Neutrophil (primary cell): ENCODE data around the gene GPRIN2.

ENCODE experiments used
- H3K27ac ChIP-seq: fragments of 200-600 bp; sonication (generic); 2 replicates; pipeline ENCODE4 v1.5.1; 2016; ENCODE audit warnings: mild to moderate bottlenecking, moderate library complexity
- H3K27me3 ChIP-seq: fragments of 200-600 bp; sonication (generic); 2 replicates; pipeline ENCODE4 v1.6.0; 2016; ENCODE audit warnings: mild to moderate bottlenecking
- H3K36me3 ChIP-seq: fragments of 200-600 bp; sonication (generic); 2 replicates; pipeline ENCODE4 v1.5.1; 2017
- H3K4me1 ChIP-seq, 2 experiments: fragments of 200-600 bp in 1 of 2; sonication (generic) in 1 of 2; 1 replicate in 1 of 2; 2 replicates in 1 of 2; pipeline versions ENCODE4 v1.5.1 to v1.6.1; 2013 to 2016; ENCODE audit warnings: low read depth in 1 of 2, low read length in 1 of 2, mild to moderate bottlenecking in 1 of 2, moderate library complexity in 1 of 2; ENCODE audit not compliant: control insufficient read depth in 1 of 2, insufficient read depth in 1 of 2
- H3K4me3 ChIP-seq, 2 experiments: fragments of 200-600 bp in 1 of 2; sonication (generic) in 1 of 2; 1 replicate in 1 of 2; 2 replicates in 1 of 2; pipeline ENCODE4 v1.5.1; 2013 to 2016; ENCODE audit warnings: low read depth in 1 of 2, low read length in 1 of 2, mild to moderate bottlenecking in 1 of 2, moderate library complexity in 1 of 2
- H3K9me3 ChIP-seq: fragments of 200-600 bp; sonication (generic); 2 replicates; pipeline ENCODE4 v1.5.1; 2016
- TF ChIP-seq, protein P1 (sequence below): fragments of 200-600 bp; sonication (generic); IDR thresholded peaks from 2 replicates; pipeline ENCODE4 v1.5.1; 2016; ENCODE audit warnings: antibody characterized with exemption

GPRIN2 gene

DNA sequence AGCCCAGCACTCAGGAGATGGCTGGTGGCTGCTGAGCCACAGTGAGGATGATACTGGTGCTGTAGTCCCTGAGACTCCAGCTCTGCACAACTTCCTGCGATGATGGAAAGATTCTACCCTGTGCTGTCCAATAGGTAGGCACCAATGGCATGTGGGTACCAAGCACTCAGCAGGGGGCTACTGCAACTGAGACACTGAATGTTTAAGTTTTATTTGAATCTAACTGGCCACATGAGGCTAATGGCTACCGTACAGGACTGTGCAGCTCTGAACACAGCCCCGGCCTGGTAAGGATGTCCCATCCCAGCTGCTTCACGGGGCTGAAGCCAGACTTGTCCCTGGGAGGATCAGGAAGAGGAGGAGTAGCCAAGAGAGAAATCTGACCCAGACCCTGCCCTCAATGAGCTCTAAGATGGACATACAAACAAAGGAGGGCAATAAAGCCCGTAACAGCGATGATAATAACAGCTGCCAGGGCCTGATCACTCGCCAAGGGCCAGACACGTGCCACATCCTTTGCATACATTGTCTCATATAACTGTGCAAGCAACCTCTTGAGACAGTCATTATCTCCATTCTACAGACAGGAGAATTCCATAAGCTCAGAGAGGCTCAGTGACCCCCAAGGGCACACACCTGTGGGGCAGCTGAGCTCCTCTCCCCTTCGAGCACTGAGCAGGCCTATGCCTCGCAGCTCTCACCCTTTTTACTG is 3.8 kb downstream of the GPRIN2 start:
- peaks cover 76% of the 10 kb centered on the region for H3K27me3 ChIP-seq
- no peak overlapping the region for H3K27ac ChIP-seq
- TF ChIP-seq, protein P1, sequence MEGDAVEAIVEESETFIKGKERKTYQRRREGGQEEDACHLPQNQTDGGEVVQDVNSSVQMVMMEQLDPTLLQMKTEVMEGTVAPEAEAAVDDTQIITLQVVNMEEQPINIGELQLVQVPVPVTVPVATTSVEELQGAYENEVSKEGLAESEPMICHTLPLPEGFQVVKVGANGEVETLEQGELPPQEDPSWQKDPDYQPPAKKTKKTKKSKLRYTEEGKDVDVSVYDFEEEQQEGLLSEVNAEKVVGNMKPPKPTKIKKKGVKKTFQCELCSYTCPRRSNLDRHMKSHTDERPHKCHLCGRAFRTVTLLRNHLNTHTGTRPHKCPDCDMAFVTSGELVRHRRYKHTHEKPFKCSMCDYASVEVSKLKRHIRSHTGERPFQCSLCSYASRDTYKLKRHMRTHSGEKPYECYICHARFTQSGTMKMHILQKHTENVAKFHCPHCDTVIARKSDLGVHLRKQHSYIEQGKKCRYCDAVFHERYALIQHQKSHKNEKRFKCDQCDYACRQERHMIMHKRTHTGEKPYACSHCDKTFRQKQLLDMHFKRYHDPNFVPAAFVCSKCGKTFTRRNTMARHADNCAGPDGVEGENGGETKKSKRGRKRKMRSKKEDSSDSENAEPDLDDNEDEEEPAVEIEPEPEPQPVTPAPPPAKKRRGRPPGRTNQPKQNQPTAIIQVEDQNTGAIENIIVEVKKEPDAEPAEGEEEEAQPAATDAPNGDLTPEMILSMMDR, result no peak
- H3K4me1 ChIP-seq, result no peaks in the 10 kb centered on the region
- H3K9me3 ChIP-seq, result no peaks in the 10 kb centered on the region
- H3K36me3 ChIP-seq, result no peaks in the 10 kb centered on the region
- no peak overlapping the region for H3K4me3 ChIP-seq

DNA sequence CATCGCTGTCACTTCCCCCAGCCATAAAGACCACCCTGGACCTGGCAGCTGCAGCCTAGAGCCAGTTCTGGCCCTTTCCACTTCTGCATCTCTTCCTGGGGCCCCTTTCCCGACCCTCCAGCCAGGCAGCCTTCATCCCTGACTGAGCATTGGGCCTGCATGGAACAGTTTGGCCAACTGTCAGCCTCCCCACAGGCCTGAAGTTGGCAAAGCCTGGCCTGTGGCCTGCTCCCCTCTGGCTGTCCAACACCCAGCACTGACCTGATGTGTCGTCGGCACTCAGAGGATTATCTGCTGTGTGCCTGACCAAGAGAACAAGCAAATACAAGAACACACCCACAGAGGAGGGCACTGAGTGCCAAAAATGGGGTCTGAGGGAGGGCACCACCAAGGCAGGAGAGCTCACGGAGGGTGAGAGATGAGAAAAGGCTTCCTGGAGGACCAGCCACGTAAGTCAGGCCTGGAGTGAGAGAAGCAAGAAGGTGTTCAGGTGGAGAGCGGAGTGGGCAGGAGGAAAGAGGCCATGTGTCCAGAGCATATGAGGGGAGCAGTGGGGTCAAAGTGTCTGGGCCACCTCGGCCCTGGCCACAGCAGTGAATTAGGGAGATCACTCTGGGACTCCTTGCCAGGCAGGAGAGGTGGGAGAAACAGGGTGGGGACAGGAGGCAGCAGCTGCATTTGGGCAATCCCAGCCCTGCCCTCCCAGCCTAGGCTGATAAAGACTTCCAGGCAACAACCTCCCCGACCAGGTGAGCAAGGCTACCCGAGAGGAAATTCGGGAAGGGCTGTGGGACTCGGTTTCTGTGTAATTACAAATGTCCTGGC is 4.5 kb downstream of the GPRIN2 start:
- TF ChIP-seq, protein P1, result no peak
- Histone ChIP-seq H3K4me3 (no peak overlapping the region), H3K27ac (no peak overlapping the region), H3K9me3 (no peaks in the 10 kb centered on the region), H3K27me3 (peaks cover 68% of the 10 kb centered on the region), H3K36me3 (no peaks in the 10 kb centered on the region), H3K4me1 (no peaks in the 10 kb centered on the region)

DNA sequence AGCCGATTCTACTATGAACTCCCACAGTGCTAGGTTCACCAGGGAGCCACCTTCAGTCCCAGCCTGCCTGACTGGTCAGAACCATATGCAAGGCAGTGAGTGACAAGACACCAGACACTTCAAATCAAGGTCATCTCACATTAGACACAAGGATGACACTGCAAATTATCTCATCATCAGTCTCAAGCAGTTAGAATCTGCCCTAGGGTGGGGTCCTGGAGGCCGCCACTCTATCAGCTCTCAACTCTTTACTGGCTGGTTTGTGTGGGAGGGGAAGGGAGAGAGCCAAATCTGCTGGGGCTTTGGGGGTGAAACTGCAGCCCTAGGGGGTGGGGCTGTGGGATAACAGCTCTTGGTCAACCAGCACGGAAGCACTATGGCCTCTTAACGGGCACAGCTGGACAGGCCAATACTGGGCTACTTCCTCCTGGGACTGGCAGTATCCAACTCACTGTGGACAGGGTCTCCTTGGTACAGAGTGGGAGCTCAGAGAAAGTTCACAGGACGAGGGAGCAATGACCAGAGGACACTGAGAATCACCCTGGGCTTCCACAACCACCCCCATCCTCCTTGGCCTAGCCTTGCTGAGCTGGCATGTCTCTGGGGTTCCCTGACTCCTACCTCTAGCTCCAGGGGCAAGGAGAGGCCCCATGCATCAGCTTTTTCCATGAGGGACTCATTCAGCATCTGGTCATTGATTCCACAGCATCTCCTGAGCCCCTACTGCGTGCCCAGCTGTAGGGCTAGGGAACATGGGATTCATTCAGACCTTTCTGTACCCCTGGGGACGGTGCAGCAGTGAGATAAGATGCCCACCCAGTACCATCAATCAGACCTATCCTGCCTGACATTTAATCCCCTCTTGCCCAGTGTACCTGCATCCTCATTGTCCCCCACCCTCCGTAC is 5.4 kb downstream of the GPRIN2 start:
- H3K27ac ChIP-seq, result no peak overlapping the region
- H3K27me3 ChIP-seq, result peaks cover 60% of the 10 kb centered on the region
- H3K4me1 ChIP-seq, result no peaks in the 10 kb centered on the region
- H3K36me3 ChIP-seq, result no peaks in the 10 kb centered on the region
- no peaks in the 10 kb centered on the region for H3K9me3 ChIP-seq
- TF ChIP-seq, protein P1, result no peak
- no peak overlapping the region for H3K4me3 ChIP-seq

DNA sequence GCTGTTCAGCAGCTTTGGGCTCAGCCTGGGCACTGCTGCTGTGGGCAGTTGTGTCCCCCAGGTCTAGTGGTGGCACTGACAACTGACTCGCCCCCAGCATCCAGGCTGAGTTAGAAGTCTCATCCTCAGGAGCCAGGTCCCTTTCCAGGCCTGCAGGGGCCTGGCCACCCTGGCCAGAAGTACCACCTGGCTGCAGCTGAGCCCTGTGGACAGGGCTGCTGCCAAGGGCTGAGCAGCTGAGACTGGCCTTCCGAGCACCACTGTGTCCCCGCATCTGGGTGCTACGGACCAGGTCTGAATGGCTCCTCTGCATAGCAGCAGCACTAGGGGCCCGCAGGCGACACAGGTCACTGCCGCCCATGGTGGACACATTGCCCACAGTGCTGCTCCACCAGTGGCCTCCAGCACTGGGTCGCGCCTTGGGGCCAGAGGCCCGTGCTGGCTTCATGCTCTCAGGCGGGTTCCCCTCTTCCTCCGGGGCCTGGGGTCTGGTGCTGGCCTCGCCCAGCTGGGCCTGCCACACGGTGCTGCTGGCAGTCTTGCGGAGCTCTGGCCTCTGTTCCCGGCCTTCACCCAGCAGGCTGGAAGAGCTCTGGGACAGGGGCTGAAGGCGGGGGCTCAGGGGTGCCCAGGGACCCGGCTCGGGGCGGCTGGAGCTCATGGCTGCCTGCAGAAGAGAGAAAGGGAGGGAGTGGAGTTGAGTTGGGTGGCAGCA is 6.2 kb downstream of the GPRIN2 start:
- Histone ChIP-seq H3K36me3 (no peaks in the 10 kb centered on the region), H3K4me1 (no peaks in the 10 kb centered on the region), H3K4me3 (no peak overlapping the region), H3K27me3 (peaks cover 60% of the 10 kb centered on the region), H3K27ac (no peak overlapping the region), H3K9me3 (no peaks in the 10 kb centered on the region)
- TF ChIP-seq, protein P1, result no peak
